Fibroblast of lung (primary cell): ENCODE results near the gene HMSD. TPM values are rescaled to one million over a fixed set of nuclear protein-coding genes. Genes with fewer than 3 reads are reported as not detected.

Experiments used
- DNase-seq, 2 donors: peaks; one replicate each; pipeline versions ENCODE4 v3.0.0 to v3.0.0-alpha.2; 2010; ENCODE audit warnings: low read depth in 2 of 2
- H2AFZ ChIP-seq: 2 replicates; pipeline ENCODE4 v1.5.1; 2012; ENCODE audit warnings: low read length, control low read depth, inconsistent platforms
- H3K27ac ChIP-seq: 2 replicates; pipeline ENCODE4 v1.5.1; 2011; ENCODE audit warnings: low read length, control low read depth; ENCODE audit not compliant: insufficient read depth
- H3K27me3 ChIP-seq: 2 replicates; pipeline ENCODE4 v1.5.1; 2011; ENCODE audit warnings: mild to moderate bottlenecking, low read length; ENCODE audit not compliant: control insufficient read depth, insufficient read depth
- H3K36me3 ChIP-seq: 2 replicates; pipeline ENCODE4 v1.5.1; 2011; ENCODE audit warnings: low read length; ENCODE audit not compliant: control insufficient read depth, insufficient read depth
- H3K4me1 ChIP-seq: 2 replicates; pipeline ENCODE4 v1.5.1; 2011; ENCODE audit warnings: low read length; ENCODE audit not compliant: control insufficient read depth, insufficient read depth; ENCODE audit errors: extremely low read depth
- H3K4me2 ChIP-seq: 2 replicates; pipeline ENCODE4 v1.5.1; 2011; ENCODE audit warnings: low read length, control low read depth; ENCODE audit not compliant: insufficient read depth; ENCODE audit errors: extremely low read depth
- H3K4me3 ChIP-seq, 4 experiments: fragments of 200-600 bp in 1 of 4; sonication (generic) in 1 of 4; replicated peaks in 1 of 4; 2 replicates each; pipeline ENCODE4 v1.5.1; 2011 to 2016; ENCODE audit warnings: low read length in 4 of 4, low read depth in 3 of 4, mild to moderate bottlenecking in 3 of 4, control low read depth in 2 of 4, inconsistent platforms in 1 of 4, mixed read lengths in 1 of 4; ENCODE audit not compliant: insufficient read depth in 1 of 4; ENCODE audit errors: control extremely low read depth in 1 of 4
- H3K79me2 ChIP-seq: 2 replicates; pipeline ENCODE4 v1.5.1; 2012; ENCODE audit warnings: mild to moderate bottlenecking, low read length, inconsistent platforms; ENCODE audit not compliant: control insufficient read depth, insufficient read depth
- H3K9ac ChIP-seq: 2 replicates; pipeline ENCODE4 v1.5.1; 2011; ENCODE audit warnings: mild to moderate bottlenecking, low read length, control low read depth; ENCODE audit not compliant: insufficient read depth
- H3K9me3 ChIP-seq: 2 replicates; pipeline ENCODE4 v1.5.1; 2012; ENCODE audit warnings: low read depth, low read length; ENCODE audit not compliant: control insufficient read depth, insufficient read depth
- H4K20me1 ChIP-seq: 2 replicates; pipeline ENCODE4 v1.5.1; 2011; ENCODE audit warnings: low read length; ENCODE audit not compliant: control insufficient read depth, insufficient read depth; ENCODE audit errors: extremely low read depth
- EZH2 ChIP-seq: IDR thresholded peaks from 2 replicates; pipeline ENCODE4 v1.5.1; 2012; ENCODE audit warnings: low read length, control low read depth, mild to moderate bottlenecking; ENCODE audit errors: missing control alignments
- polyA plus RNA-seq, 2 donors: library from polyadenylated mRNA; depleted of rRNA in 1 of 2; stranded (reverse) in 1 of 2; unstranded in 1 of 2; fragments of >200 nt; gene quantifications; 2 replicates each; pipeline ENCODE4 v1.2.1, GENCODE V29; 2011 to 2012; ENCODE audit warnings: missing spikeins in 1 of 2
- total RNA-seq: library from RNA; depleted of rRNA; stranded (reverse); fragments of >200 nt; gene quantifications from 2 replicates; pipeline ENCODE4 v1.2.1, GENCODE V29; 2014
- TF ChIP-seq, protein P1 (sequence below), 2 donors: IDR thresholded peaks in 1 of 2; conservative IDR thresholded peaks in 1 of 2; 1 replicate in 1 of 2; 2 replicates in 1 of 2; pipeline ENCODE4 v1.5.1; 2011 to 2012; ENCODE audit warnings: low read length in 2 of 2, control low read depth in 1 of 2, inconsistent platforms in 1 of 2, low read depth in 1 of 2, mild to moderate bottlenecking in 1 of 2

The HMSD gene
- total and polyA plus RNA-seq, 2 donors (not counting 1 experiment from before 2014, with no cell fraction given), result 0.83 to 4.3 TPM

DNA sequence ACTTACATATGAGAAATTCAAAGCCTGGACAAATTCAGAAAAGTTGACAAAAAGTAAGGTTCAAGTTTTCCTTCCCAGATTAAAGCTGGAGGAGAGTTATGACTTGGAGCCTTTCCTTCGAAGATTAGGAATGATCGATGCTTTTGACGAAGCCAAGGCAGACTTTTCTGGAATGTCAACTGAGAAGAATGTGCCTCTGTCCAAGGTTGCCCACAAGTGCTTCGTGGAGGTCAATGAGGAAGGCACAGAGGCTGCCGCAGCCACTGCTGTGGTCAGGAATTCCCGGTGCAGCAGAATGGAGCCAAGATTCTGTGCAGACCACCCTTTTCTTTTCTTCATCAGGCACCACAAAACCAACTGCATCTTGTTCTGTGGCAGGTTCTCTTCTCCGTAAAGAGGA lies 37.8 kb downstream of the HMSD start:
- no peaks in the 10 kb centered on the region for H3K27me3 ChIP-seq
- peaks cover 10% of the 10 kb centered on the region for H3K36me3 ChIP-seq
- no peak overlapping the region for H3K9ac ChIP-seq
- H4K20me1 ChIP-seq, result no peaks in the 10 kb centered on the region
- H3K27ac ChIP-seq, result no peak overlapping the region
- no peaks in the 10 kb centered on the region for H3K9me3 ChIP-seq
- peak in 1 of 2 donors; percentile 12 for DNase-seq
- H3K4me3 ChIP-seq, result no peak overlapping the region
- TF ChIP-seq EZH2, result no peak
- TF ChIP-seq, protein P1, sequence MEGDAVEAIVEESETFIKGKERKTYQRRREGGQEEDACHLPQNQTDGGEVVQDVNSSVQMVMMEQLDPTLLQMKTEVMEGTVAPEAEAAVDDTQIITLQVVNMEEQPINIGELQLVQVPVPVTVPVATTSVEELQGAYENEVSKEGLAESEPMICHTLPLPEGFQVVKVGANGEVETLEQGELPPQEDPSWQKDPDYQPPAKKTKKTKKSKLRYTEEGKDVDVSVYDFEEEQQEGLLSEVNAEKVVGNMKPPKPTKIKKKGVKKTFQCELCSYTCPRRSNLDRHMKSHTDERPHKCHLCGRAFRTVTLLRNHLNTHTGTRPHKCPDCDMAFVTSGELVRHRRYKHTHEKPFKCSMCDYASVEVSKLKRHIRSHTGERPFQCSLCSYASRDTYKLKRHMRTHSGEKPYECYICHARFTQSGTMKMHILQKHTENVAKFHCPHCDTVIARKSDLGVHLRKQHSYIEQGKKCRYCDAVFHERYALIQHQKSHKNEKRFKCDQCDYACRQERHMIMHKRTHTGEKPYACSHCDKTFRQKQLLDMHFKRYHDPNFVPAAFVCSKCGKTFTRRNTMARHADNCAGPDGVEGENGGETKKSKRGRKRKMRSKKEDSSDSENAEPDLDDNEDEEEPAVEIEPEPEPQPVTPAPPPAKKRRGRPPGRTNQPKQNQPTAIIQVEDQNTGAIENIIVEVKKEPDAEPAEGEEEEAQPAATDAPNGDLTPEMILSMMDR (conservative IDR thresholded peaks at IDR 0.05 in 1 of 2, IDR thresholded peaks at IDR 0.05 in 1 of 2; ENCODE audit: low read depth in 1 of 2, low read length in 2 of 2), result no peak
- no peak overlapping the region for H3K4me2 ChIP-seq
- no peaks in the 10 kb centered on the region for H3K79me2 ChIP-seq
- H3K4me1 ChIP-seq, result no peaks in the 10 kb centered on the region
- H2AFZ ChIP-seq, result no peak overlapping the region

DNA sequence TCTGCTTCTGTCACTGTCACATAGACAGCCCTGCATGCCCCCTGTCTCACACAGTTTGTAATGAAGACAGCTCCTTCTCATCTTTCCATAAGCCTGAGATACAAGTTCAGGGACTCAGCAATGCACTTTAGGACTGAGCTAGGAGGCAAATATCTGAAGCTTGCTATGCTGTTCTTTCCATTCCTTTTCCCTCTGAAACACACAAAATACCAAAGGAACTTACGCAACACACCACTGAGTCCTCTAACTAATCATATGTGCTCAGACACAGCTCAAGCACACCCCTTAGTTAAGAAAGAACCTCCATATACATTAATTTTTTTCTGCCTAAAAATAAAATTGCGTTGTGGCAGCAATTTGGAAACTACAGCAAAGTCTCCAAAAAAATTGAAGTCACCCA lies 38.6 kb downstream of the HMSD start:
- no peaks in the 10 kb centered on the region for H3K9me3 ChIP-seq
- no peaks in the 10 kb centered on the region for H3K4me1 ChIP-seq
- H3K79me2 ChIP-seq, result no peaks in the 10 kb centered on the region
- H3K4me2 ChIP-seq, result no peak overlapping the region
- TF ChIP-seq, protein P1 (conservative IDR thresholded peaks at IDR 0.05 in 1 of 2, IDR thresholded peaks at IDR 0.05 in 1 of 2; ENCODE audit: low read depth in 1 of 2, low read length in 2 of 2), result no peak
- TF ChIP-seq EZH2, result no peak
- no peaks in the 10 kb centered on the region for H4K20me1 ChIP-seq
- no peak overlapping the region for H2AFZ ChIP-seq
- peaks cover 7% of the 10 kb centered on the region for H3K36me3 ChIP-seq
- no peak overlapping the region for H3K9ac ChIP-seq
- H3K27me3 ChIP-seq, result no peaks in the 10 kb centered on the region
- H3K27ac ChIP-seq, result no peak overlapping the region
- no peak for DNase-seq
- H3K4me3 ChIP-seq, result no peak overlapping the region

DNA sequence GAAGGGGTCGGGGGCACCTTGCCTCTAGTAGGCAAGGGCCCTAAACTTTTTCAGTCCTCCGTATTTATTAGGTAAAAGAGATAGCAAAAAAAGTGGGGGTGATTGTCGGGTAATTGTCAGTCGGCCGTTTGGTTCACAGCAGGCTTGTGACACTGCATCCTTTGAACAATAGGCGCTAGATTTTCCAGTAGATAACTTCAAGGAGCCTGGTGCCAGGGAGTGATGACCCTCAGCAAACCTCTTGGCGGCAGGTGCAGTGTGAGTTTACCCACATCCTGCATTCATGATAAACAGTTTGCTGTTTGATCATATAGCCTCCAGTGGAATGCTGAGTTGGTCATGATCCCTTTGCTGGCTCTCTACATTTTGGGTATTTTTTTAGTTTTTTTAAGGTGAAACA lies 43.6 kb downstream of the HMSD start:
- no peak for DNase-seq
- H3K4me1 ChIP-seq, result no peaks in the 10 kb centered on the region
- TF ChIP-seq EZH2, result no peak
- TF ChIP-seq, protein P1 (conservative IDR thresholded peaks at IDR 0.05 in 1 of 2, IDR thresholded peaks at IDR 0.05 in 1 of 2; ENCODE audit: low read depth in 1 of 2, low read length in 2 of 2), result no peak

More for the DNA sequence above, 43.6 kb downstream of the HMSD start:
- Histone ChIP-seq H3K27ac (no peak overlapping the region), H3K4me2 (no peak overlapping the region), H3K4me3 (no peak overlapping the region), H3K9me3 (no peaks in the 10 kb centered on the region), H4K20me1 (no peaks in the 10 kb centered on the region), H3K79me2 (no peaks in the 10 kb centered on the region), H2AFZ (no peak overlapping the region), H3K27me3 (no peaks in the 10 kb centered on the region), H3K36me3 (no peaks in the 10 kb centered on the region), H3K9ac (no peak overlapping the region)
